NT2/D1 (cell line): ENCODE measurements around the gene HTR2A.

Experiments
- SUZ12 ChIP-seq: IDR thresholded peaks from 2 replicates; pipeline ENCODE4 v1.6.1; 2011; ENCODE audit not compliant: insufficient read length, insufficient read depth; ENCODE audit errors: extremely low read depth
- YY1 ChIP-seq: IDR thresholded peaks from 2 replicates; pipeline ENCODE4 v1.6.1; 2011; ENCODE audit not compliant: insufficient read length, insufficient read depth
- ZNF274 ChIP-seq: IDR thresholded peaks from 2 replicates; pipeline ENCODE4 v1.6.1; 2011; ENCODE audit warnings: mild to moderate bottlenecking, low read depth, low read length

GRCh38 chr13:46801858-46802257, 95.0 kb downstream of the HTR2A start:
- TF ChIP-seq SUZ12 (no peak), ZNF274 (no peak), YY1 (no peak)
